Ishikawa (cell line): ENCODE data around the gene BUD13.

ENCODE experiments used
- CEBPB ChIP-seq: IDR thresholded peaks from 2 replicates; pipeline ENCODE4 v1.6.1; 2012
- EGR1 ChIP-seq: IDR thresholded peaks from 2 replicates; pipeline ENCODE4 v1.6.1; 2012
- EP300 ChIP-seq: IDR thresholded peaks from 2 replicates; pipeline ENCODE4 v1.6.1; 2012; ENCODE audit warnings: borderline replicate concordance
- RAD21 ChIP-seq: IDR thresholded peaks from 2 replicates; pipeline ENCODE4 v1.6.1; 2012; ENCODE audit warnings: low read depth

GRCh38 chr11:116813170-116813569, 40.4 kb upstream of the BUD13 start:
- TF ChIP-seq EP300 (no peak), RAD21 (no peak), CEBPB (no peak), EGR1 (no peak)
